Endothelial cell of umbilical vein (primary cell): ENCODE measurements around the gene TULP1. TPM values are rescaled to one million over a fixed set of nuclear protein-coding genes. Genes with fewer than 3 reads are reported as not detected.

Experiments used
- BruUV-seq: library from RNA; stranded (reverse); fragments of 400-500 nt; replicated peaks from 2 replicates; lab custom pipeline; 2021; lab: Mats Ljungman, UMichigan
- CTCF ChIA-PET: fragments of 300-600, 350-600 bp; sonication (Branson Sonifier 250); formaldehyde crosslinking; loops from one replicate; lab custom pipeline; 2021; ENCODE audit warnings: antibody characterized with exemption, inconsistent platforms; lab: Charles Lee
- POLR2A ChIA-PET: fragments of 300-600, 350-600 bp; sonication (Branson Sonifier 250); formaldehyde crosslinking; loops from one replicate; lab custom pipeline; 2021; ENCODE audit warnings: antibody characterized with exemption, inconsistent platforms; lab: Charles Lee
- DNase-seq: peaks from one replicate; pipeline ENCODE4 v3.0.0-alpha.2; 2011; ENCODE audit warnings: low read depth, low spot score
- FAIRE-seq: peaks from 2 replicates; lab custom pipeline; 2011; peaks lifted over from hg19 to GRCh38; lab: Jason Lieb, UNC
- H2AFZ ChIP-seq: 2 replicates; pipeline ENCODE4 v1.6.0; 2012; ENCODE audit warnings: low read depth, low read length, control low read depth, inconsistent platforms
- H3K27ac ChIP-seq: 2 replicates; pipeline ENCODE4 v1.5.1; 2011; ENCODE audit warnings: low read depth, mild to moderate bottlenecking, control low read depth, low read length, moderate library complexity; ENCODE audit not compliant: insufficient read depth
- H3K27me3 ChIP-seq, 2 experiments: 2 replicates each; pipeline versions ENCODE4 v1.6.0 to v1.6.1; 2011; ENCODE audit warnings: low read length in 2 of 2, mixed read lengths in 1 of 2; ENCODE audit not compliant: control insufficient read depth in 2 of 2, insufficient read depth in 2 of 2
- H3K36me3 ChIP-seq, 2 experiments: 2 replicates in 1 of 2; 3 replicates in 1 of 2; pipeline ENCODE4 v1.5.1; 2011; ENCODE audit warnings: low read length in 2 of 2, mild to moderate bottlenecking in 1 of 2, moderate library complexity in 1 of 2; ENCODE audit not compliant: control insufficient read depth in 2 of 2, insufficient read depth in 2 of 2; ENCODE audit errors: extremely low read depth in 1 of 2
- H3K4me1 ChIP-seq: 3 replicates; pipeline ENCODE4 v1.5.1; 2011; ENCODE audit warnings: mild to moderate bottlenecking, low read length; ENCODE audit not compliant: control insufficient read depth, insufficient read depth; ENCODE audit errors: extremely low read depth
- H3K4me2 ChIP-seq: 2 replicates; pipeline ENCODE4 v1.6.1; 2011; ENCODE audit warnings: low read length, control low read depth, mixed read lengths; ENCODE audit not compliant: insufficient read depth
- H3K4me3 ChIP-seq, 3 experiments: fragments of 200-600 bp in 1 of 3; sonication (generic), shearing (Covaris generic) in 1 of 3; replicated peaks in 1 of 3; 2 replicates each; pipeline ENCODE4 v1.5.1; 2011 to 2016; ENCODE audit warnings: control low read depth in 3 of 3, low read length in 3 of 3, mild to moderate bottlenecking in 2 of 3, inconsistent platforms in 1 of 3, low read depth in 1 of 3, moderate library complexity in 1 of 3; ENCODE audit not compliant: insufficient read depth in 1 of 3
- H3K79me2 ChIP-seq: 2 replicates; pipeline ENCODE4 v1.6.0; 2012; ENCODE audit warnings: low read length, inconsistent platforms; ENCODE audit not compliant: control insufficient read depth, insufficient read depth
- H3K9ac ChIP-seq: replicated peaks from 2 replicates; pipeline ENCODE3; 2011; ENCODE audit warnings: low read length, control low read depth; ENCODE audit not compliant: insufficient read depth; ENCODE audit errors: extremely low read depth
- H3K9me1 ChIP-seq: replicated peaks from 3 replicates; pipeline ENCODE4 v1.6.0; 2011; ENCODE audit warnings: mild to moderate bottlenecking, low read length; ENCODE audit not compliant: control insufficient read depth, insufficient read depth; ENCODE audit errors: extremely low read depth
- H3K9me3 ChIP-seq: replicated peaks from 2 replicates; pipeline ENCODE4 v1.5.1; 2012; ENCODE audit warnings: low read length, inconsistent platforms; ENCODE audit not compliant: control insufficient read depth, insufficient read depth
- H4K20me1 ChIP-seq: replicated peaks from 2 replicates; pipeline ENCODE3; 2011; ENCODE audit warnings: mild to moderate bottlenecking, low read length; ENCODE audit not compliant: control insufficient read depth, insufficient read depth; ENCODE audit errors: extremely low read depth
- CTCF ChIP-seq, 2 donors: IDR thresholded peaks; 1 replicate in 1 of 2; 2 replicates in 1 of 2; pipeline ENCODE4 v1.5.1; 2011; ENCODE audit warnings: low read length in 2 of 2, mild to moderate bottlenecking in 2 of 2, moderate library complexity in 2 of 2, control low read depth in 1 of 2, inconsistent platforms in 1 of 2, low read depth in 1 of 2; ENCODE audit not compliant: insufficient read depth in 1 of 2; ENCODE audit errors: extremely low read depth in 1 of 2
- EZH2 ChIP-seq: IDR thresholded peaks from 2 replicates; pipeline ENCODE4 v1.6.1; 2012; ENCODE audit warnings: borderline replicate concordance, low read depth, mild to moderate bottlenecking, moderate library complexity, low read length, inconsistent platforms; ENCODE audit not compliant: severe bottlenecking
- FOS ChIP-seq: IDR thresholded peaks from 2 replicates; pipeline ENCODE4 v1.6.1; 2011; ENCODE audit warnings: mild to moderate bottlenecking, low read length, moderate library complexity, borderline replicate concordance; ENCODE audit not compliant: insufficient read depth
- GATA2 ChIP-seq: IDR thresholded peaks from 2 replicates; pipeline ENCODE4 v1.7.0; 2011; ENCODE audit warnings: low read depth, mild to moderate bottlenecking, moderate library complexity, mixed read lengths, low read length; ENCODE audit not compliant: insufficient read length, insufficient read depth
- JUN ChIP-seq: IDR thresholded peaks from 2 replicates; pipeline ENCODE4 v1.6.1; 2011; ENCODE audit warnings: borderline replicate concordance, low read depth; ENCODE audit not compliant: insufficient read length, insufficient read depth
- MAX ChIP-seq: IDR thresholded peaks from 2 replicates; pipeline ENCODE4 v1.6.1; 2011; ENCODE audit not compliant: insufficient read depth, insufficient read length
- MYC ChIP-seq: IDR thresholded peaks from one replicate; pipeline ENCODE4 v1.6.1; 2011; ENCODE audit warnings: mild to moderate bottlenecking, low read depth, low read length
- POLR2A ChIP-seq: IDR thresholded peaks from 2 replicates; pipeline ENCODE4 v1.6.1; 2012; ENCODE audit warnings: low read depth, mild to moderate bottlenecking, control low read depth, low read length
- POLR2AphosphoS5 ChIP-seq: IDR thresholded peaks from 2 replicates; pipeline ENCODE4 v1.6.1; 2012; ENCODE audit warnings: low read depth, mild to moderate bottlenecking, control low read depth, low read length, moderate library complexity; ENCODE audit not compliant: insufficient read depth
- dilution Hi-C: fragments of 300-500 bp; cut with MboI; formaldehyde crosslinking; loops from one replicate; pipeline ENCODE4 v1.15.0; 2019; ENCODE audit warnings: low sequenced_read_pairs; ENCODE audit not compliant: extremely low pct_ligation_motif_present
- intact Hi-C: fragments of 100-400 bp; cut with micrococcal nuclease; formaldehyde crosslinking; loops from one replicate; pipeline ENCODE4 v1.10.0; 2022
- polyA plus RNA-seq, 4 experiments: library from polyadenylated mRNA; depleted of rRNA in 3 of 4; stranded (reverse) in 3 of 4; unstranded in 1 of 4; fragments of >200 nt; gene quantifications; 2 replicates each; pipeline versions ENCODE4 v1.2.1 to v1.2.3, GENCODE V29; 2011 to 2012; ENCODE audit warnings: missing spikeins in 1 of 4
- total RNA-seq: library from RNA; stranded (reverse); gene quantifications from 2 replicates; pipeline ENCODE4 v1.2.3, GENCODE V29; 2021

Gene TULP1
- total and polyA plus RNA-seq, 2 donors (not counting 3 experiments of a cell fraction or from before 2014, with no cell fraction given), result not detected

DNA sequence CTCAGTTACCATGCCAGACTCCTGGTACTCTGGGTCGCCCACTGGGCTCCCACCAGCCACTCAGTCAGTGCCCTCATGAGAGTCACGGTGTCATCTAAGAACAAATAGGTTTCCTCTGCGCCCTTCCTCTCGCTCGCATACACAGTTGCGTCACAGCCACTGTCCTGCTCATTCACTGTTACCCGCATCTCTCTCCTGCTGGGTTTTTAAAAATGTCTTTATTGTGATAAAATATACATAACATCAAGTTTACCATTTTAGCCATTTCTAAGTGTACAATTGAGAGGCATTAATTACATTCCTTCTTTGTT lies 19.8 kb downstream of the TULP1 start:
- Histone ChIP-seq H3K27ac (no peak overlapping the region), H3K9ac (no peak overlapping the region), H3K27me3 (peaks cover 9 to 10% of the 10 kb centered on the region in 2 experiments), H2AFZ (no peak overlapping the region), H3K4me2 (no peak overlapping the region), H3K79me2 (no peaks in the 10 kb centered on the region), H3K4me3 (no peak overlapping the region), H3K4me1 (peaks cover 4% of the 10 kb centered on the region), H3K36me3 (no peaks in the 10 kb centered on the region), H3K9me1 (no peaks in the 10 kb centered on the region), H4K20me1 (no peaks in the 10 kb centered on the region), H3K9me3 (no peaks in the 10 kb centered on the region)
- ChIA-PET CTCF (no interaction called here), POLR2A (no interaction called here)
- TF ChIP-seq POLR2AphosphoS5 (no peak), CTCF (IDR thresholded peaks at IDR 0.05; ENCODE audit: extremely low read depth in 1 of 2, insufficient read depth in 1 of 2, low read depth in 1 of 2, low read length in 2 of 2) (no peak), MAX (no peak), EZH2 (no peak), MYC (no peak), POLR2A (no peak), FOS (no peak), GATA2 (no peak), JUN (no peak)
- DNase-seq (no peak), FAIRE-seq (no peak)
- dilution Hi-C loops (no loop called here), intact Hi-C loops (loop anchor here (2.0 kb wide), 1 partner anchor 24 kb away; the partner anchor contains the start of gene RPL10A)
- BruUV-seq, result no TSS peak
